ENCODE data around the gene COPG2.
"Not testable (repeated sequence)": the region's sequence is repeated elsewhere in the genome, so short reads cannot be mapped to it uniquely, and the experiment has no call there.

COPG2 gene

GRCh38 chr7:130668258-130669084 is at the start of gene COPG2:
Gene COPG2 (minus strand): TSS chr7:130668748. CDS start chr7:130668668, 80 bp downstream.
- DNase-seq (ENCODE audit: low read depth in 2 of 2), result peak; percentile 38 to 64

DNA sequence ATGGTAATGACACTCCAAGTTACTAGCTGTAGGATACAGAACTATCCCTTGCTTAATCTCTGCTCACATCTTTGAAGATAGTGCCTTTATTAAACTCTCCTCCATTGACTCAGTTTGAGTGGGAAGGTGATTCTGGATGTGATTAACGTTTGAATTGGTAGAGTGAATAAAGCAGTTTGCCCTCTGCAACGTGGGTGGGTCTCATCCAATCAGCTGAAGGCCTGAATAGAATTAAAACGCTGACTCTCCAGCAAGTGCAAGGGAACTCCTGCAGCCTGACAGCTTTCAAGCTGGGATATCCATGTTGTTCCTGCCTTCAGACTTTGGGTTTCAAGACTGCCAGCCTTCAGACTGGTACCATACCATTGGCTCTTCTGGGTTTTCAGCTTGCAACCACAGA is 43.9 kb upstream of the COPG2 start:
- no peak for DNase-seq (ENCODE audit: low read depth in 2 of 2)

- DNase-seq (ENCODE audit: low read depth in 2 of 2), result no peak
Observed at GRCh38 chr7:130708766-130709165, 40.2 kb upstream of the COPG2 start.

DNA sequence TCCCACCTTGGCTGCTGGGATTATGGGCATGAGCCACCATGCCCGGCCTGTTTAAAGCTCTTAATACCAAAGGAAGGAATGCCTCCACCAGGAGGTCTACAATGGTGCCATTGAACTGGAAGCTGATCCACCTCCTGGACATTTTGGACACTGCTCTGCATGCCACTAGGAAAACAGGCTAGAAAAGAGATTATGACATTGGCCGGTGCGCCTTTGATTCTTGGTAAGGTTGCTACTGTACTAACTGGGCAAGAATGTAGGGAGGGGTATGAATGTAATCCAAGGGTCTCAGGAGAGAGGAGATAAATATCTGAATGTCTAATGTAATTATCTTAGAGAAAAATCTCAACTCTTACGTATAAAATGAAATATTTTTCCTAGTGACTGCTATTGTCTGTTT is 39.5 kb upstream of the COPG2 start:
- DNase-seq (ENCODE audit: low read depth in 2 of 2), result no peak

DNA sequence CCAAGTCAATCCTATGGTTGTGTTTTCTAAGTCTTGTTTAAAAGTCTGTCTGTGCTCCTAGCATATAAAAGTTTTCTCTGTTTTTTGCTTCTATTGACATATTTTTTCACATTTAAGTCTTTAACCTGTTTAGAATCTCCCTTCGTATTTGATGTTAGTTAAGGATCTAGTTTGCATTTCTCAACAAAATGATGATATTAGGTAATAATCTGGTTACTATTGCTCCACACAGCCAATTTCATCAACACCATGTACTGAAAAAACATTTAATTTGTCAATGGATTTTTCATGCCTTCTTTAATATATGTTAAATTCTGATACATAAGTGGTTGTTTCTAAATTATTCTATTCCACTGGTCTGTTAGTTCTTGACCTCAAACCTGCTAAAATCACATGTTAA is 35.3 kb upstream of the COPG2 start:
- no peak for DNase-seq (ENCODE audit: low read depth in 2 of 2)

DNA sequence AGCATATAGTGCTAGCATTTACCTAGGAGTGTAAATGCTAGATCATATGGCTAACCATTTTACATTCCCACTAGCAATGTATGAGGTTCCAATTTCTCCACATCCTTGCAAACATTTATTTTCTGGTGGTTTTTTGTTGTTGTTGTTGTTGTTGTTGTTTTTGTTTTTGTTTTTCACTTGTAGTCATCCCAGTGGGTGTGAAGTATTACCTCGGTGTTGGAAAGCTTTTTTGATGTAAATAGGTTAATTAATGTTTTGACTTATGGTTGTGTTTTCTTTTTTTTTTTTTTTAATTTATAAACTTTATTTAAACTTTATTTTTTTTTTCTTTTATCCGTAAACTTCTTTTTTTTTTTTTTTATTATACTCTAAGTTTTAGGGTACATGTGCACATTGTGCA is 33.1 kb upstream of the COPG2 start:
- DNase-seq (ENCODE audit: low read depth in 2 of 2), result no peak

GRCh38 chr7:130700760-130701159 is 32.2 kb upstream of the COPG2 start:
- DNase-seq (ENCODE audit: low read depth in 2 of 2), result no peak

DNA sequence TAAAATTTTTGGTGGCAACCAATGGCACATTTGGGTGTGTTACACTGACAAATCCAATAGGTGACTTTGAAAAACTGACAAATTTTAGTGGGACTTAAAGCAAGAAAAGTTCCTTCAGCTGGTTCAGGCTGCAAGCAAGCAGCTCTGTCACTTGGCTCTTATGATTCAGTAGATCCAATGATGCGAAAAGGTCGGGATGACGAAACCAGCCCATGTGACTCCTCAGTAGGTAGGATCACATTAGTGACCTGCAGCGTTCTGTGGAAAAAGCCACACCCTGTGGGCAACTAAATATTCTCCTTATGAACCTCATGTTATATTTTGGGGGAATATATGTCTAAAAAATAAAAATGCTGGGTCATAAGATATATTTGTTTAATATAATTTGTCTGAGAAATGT is 31.1 kb upstream of the COPG2 start:
- DNase-seq (ENCODE audit: low read depth in 2 of 2), result no peak

- DNase-seq (ENCODE audit: low read depth in 2 of 2), result no peak
Observed at GRCh38 chr7:130697820-130698219, 29.3 kb upstream of the COPG2 start.

GRCh38 chr7:130695840-130696239 is 27.3 kb upstream of the COPG2 start:
- DNase-seq (ENCODE audit: low read depth in 2 of 2), result no peak

DNA sequence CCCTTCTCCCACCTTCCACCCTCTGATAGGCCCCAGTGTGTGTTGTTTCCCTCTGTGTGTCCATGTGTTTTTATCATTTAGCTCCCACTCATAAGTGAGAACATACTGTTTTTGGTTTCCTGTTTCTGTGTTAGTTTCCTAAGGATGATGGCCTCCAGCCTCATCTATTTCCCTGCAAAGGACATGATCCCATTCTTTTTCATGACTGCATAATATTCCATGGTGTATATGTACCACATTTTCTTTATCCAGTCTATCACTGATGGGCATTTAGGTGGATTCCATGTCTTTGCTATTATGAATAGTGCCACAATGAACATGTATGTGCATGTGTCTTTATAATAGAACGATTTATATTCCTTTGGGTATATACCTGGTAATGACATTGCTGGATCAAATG is 23.8 kb upstream of the COPG2 start:
- not testable (repeated sequence) for DNase-seq (ENCODE audit: low read depth in 2 of 2)

GRCh38 chr7:130689683-130690082 is 21.1 kb upstream of the COPG2 start:
- DNase-seq (ENCODE audit: low read depth in 2 of 2), result no peak

DNA sequence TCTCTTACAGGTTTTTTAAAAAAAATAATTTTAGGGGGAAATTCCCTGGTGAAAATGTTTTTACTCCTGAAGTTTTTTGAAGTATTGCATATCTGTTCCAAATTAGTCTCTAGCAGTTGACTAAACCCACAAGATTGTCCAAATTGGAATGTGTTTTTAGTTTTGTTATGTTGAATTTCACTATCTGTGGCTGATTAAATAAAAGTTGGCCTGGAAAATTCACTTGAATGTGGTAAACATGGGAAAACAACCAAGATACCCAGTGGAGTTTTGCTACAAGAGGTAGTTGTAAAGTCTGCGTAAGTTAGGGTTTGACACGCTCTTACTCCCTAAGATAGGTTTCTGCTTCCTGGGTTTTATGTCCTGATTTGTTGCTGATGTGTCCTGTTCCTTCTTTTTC is 14.5 kb upstream of the COPG2 start:
- DNase-seq (ENCODE audit: low read depth in 2 of 2), result no peak

DNA sequence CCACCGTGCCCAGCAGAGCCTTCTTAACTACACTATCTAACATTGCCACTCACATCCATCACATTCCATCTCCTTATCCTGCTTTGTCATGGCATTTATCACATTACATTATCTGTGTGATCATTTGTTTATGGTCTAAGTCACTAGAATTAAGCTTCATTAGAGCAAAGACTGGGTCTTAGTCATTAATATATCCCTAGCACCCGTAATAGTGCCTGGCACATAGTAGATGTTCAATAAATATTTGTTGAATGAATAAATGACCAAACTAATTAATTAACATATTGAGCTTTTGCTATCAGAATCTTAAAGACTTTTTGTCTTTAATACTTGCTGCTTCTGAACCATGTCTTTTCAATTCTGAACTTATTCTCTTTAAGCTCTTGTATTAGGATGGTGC is 5.9 kb upstream of the COPG2 start:
- no peak for DNase-seq (ENCODE audit: low read depth in 2 of 2)

DNA sequence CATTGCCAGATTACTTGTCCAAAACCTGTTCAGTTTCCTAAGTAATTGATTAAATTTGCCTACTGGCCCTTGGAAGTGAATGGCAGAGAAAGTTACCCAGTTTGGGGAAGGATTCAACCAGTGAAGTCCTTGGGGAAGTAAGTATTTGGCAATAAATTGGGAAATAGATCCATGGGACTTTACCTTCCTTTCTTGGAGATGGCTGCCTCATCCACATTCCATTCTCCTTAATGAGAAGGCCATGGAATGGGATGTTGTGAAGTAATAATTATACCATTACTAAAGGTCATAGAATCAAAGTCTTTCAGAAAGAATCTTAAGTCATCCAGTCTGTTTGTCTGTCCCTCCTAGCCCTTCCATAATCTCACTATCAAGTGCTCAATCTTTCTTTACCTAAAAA is 4.5 kb upstream of the COPG2 start:
- DNase-seq (ENCODE audit: low read depth in 2 of 2), result no peak

- no peak for DNase-seq (ENCODE audit: low read depth in 2 of 2)
Observed at GRCh38 chr7:130672146-130672545, 3.6 kb upstream of the COPG2 start.

DNA sequence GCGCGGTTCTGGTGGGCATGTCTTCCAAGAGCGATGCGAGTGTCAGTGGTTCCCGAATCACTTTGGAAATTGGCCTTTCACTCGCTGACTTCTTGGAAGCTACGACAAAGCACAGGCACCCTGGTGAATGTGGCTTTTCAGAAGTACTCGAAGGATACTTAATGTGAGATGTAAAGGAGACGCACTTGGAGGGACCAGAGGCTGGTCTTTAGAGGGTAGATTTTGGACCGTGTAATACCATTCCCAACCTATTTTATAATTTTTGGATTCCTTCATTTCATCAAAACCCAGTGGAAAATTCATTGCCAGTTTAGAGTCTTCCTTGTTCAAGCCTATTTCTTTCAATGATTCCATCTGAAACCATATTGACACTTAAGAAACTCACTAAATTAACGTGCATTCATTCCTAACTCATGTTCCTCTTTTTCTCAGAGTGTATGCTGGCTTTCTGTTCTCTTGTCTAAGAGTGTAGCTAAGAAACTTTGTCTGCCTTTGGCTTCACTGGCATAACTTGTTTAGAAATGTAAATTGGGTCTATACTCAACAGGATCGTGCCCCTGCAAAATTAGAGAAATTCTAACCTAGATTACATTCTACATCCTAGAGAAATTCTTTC is 645 bp upstream of the COPG2 start:
- DNase-seq (ENCODE audit: low read depth in 2 of 2), result no peak

DNA sequence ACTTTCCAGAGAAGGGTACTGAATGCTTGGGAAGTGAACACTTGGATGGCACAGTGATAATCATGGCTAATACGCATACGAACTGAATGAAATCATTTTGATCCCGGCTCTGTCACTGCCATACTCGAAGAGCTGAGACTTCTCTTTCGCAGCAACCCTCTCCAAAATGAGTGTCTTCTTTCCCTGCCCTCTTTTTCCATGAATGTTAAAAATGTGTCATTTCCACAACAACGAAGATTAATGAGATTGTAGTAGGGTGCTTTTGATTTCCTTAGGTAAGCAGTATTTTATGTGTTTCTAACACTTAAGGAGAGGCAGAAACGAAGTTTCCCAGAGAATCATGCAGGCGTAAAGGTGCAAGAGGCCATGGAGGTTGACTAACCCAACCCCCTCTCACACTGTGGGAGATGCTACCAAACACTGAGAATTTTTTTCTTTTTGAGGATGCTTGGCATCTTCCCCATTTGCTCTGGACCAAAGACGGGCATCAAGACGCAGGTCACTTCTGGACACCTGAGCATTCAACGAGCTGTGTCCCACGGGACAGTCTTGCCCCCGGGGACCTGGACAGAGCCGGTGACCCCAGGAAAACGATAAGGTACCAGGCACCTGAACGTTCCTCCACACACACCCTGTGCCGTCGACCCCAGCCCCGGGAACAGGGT is 823 bp downstream of the COPG2 start:
- DNase-seq (ENCODE audit: low read depth in 2 of 2), result no peak

DNA sequence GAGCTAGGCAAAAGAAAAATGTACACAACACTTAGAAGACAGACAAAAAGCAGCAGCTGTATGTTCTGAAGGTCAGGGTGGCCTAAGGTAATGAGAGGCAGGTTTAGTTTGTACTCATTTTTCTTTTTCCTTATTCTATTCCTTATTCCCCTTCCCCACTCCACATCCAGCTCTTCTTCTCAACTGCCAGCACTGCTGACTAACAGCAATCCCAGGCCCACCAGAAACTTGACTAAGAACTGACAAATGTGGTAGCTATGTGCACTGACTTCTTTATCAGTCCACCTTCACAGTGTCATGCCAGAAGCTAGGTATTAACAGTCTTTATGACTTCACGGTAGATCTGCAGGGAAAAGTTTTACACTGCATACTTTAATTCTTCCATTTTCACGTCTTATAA is 6.1 kb downstream of the COPG2 start:
- no peak for DNase-seq (ENCODE audit: low read depth in 2 of 2)

DNA sequence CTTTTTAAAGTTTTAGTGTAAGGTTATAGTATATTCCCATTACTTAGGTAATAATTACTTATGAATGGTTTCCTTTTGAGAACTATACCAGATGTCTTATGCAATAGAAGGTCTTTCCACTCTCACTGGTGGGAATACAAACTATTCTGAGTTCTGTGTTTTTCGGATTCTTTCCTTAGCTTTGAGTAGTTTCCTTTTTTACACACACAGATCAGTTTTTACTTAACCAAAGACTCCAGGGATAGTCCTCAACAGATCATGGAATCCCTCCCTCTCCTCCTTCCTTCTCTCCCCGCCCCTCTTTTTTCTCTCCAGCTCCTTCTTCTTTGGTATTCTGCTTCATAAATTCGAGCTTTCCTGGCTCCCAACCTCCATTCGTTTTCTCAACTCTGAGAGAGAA is 13.3 kb downstream of the COPG2 start:
- DNase-seq (ENCODE audit: low read depth in 2 of 2), result no peak

GRCh38 chr7:130654850-130655249 is 13.7 kb downstream of the COPG2 start:
- DNase-seq (ENCODE audit: low read depth in 2 of 2), result no peak

GRCh38 chr7:130650611-130651120 is 17.9 kb downstream of the COPG2 start:
- DNase-seq (ENCODE audit: low read depth in 2 of 2), result no peak
